H1 (cell line): ENCODE data around the gene PCIF1. TPM values are rescaled to one million over a fixed set of nuclear protein-coding genes. Genes with fewer than 3 reads are reported as not detected.

ENCODE experiments used
- CEBPB ChIP-seq: IDR thresholded peaks from 2 replicates; pipeline ENCODE4 v1.6.1; 2012; ENCODE audit warnings: low read depth, low read length
- CREB1 ChIP-seq: IDR thresholded peaks from 2 replicates; pipeline ENCODE4 v1.6.1; 2012; ENCODE audit warnings: inconsistent platforms
- CTCF ChIP-seq, 3 experiments: IDR thresholded peaks; 1 replicate in 2 of 3; 2 replicates in 1 of 3; pipeline versions ENCODE4 v1.5.1 to v1.6.1; 2011; ENCODE audit warnings: low read length in 3 of 3, mild to moderate bottlenecking in 3 of 3, inconsistent platforms in 2 of 3, low read depth in 1 of 3, moderate library complexity in 1 of 3; ENCODE audit not compliant: insufficient read depth in 1 of 3; ENCODE audit errors: control extremely low read depth in 1 of 3
- KDM1A ChIP-seq: fragments of 200-600, 300-600 bp; sonication (generic); IDR thresholded peaks from 2 replicates; pipeline ENCODE4 v1.7.1; 2016; ENCODE audit warnings: mild to moderate bottlenecking, low read length, borderline replicate concordance
- RAD21 ChIP-seq, 2 experiments: IDR thresholded peaks in 1 of 2; conservative IDR thresholded peaks in 1 of 2; 2 replicates each; pipeline ENCODE4 v1.6.1; 2011; ENCODE audit warnings: low read depth in 2 of 2, low read length in 2 of 2, improper control_type of control experiment in 1 of 2, inconsistent platforms in 1 of 2, mild to moderate bottlenecking in 1 of 2, moderate library complexity in 1 of 2
- SIN3A ChIP-seq, 2 experiments: IDR thresholded peaks in 1 of 2; conservative IDR thresholded peaks in 1 of 2; 2 replicates each; pipeline ENCODE4 v1.6.1; 2011 to 2012; ENCODE audit warnings: low read length in 2 of 2, improper control_type of control experiment in 1 of 2, low read depth in 1 of 2, mild to moderate bottlenecking in 1 of 2
- TAF1 ChIP-seq: IDR thresholded peaks from 2 replicates; pipeline ENCODE4 v1.6.1; 2011; ENCODE audit warnings: mild to moderate bottlenecking, low read depth, low read length
- YY1 ChIP-seq: IDR thresholded peaks from 2 replicates; pipeline ENCODE4 v1.6.1; 2011; ENCODE audit warnings: low read depth, mild to moderate bottlenecking, low read length
- polyA plus RNA-seq, 7 experiments: library from polyadenylated mRNA; depleted of rRNA in 3 of 7; stranded (reverse) in 5 of 7; unstranded in 2 of 7; fragments of >200 nt in 5 of 7; fragments of 200-250 nt in 2 of 7; gene quantifications; 1 replicate in 5 of 7; 2 replicates in 1 of 7; 4 replicates in 1 of 7; pipeline versions ENCODE4 v1.2.1 to v1.2.3, GENCODE V29; 2011 to 2013; ENCODE audit warnings: missing spikeins in 2 of 7, mixed read lengths in 2 of 7
- total RNA-seq: library from RNA; stranded (reverse); fragmentation: NEBNext Ultra II Directional; extraction: Animal tissue kit (Norgen Biotek cat#: 25700); gene quantifications from 2 replicates; pipeline ENCODE4 v1.2.1, GENCODE V29; 2021

Gene PCIF1
- total and polyA plus RNA-seq, 2 of the 8 experiments (the other 6 are each of a cell fraction or from before 2014, with no cell fraction given): 30.3 to 30.6 TPM

- TF ChIP-seq CTCF (IDR thresholded peaks at IDR 0.05; ENCODE audit: control extremely low read depth in 1 of 3, insufficient read depth in 1 of 3, low read depth in 1 of 3, low read length in 3 of 3): no peak
- TF ChIP-seq TAF1: no peak
- TF ChIP-seq SIN3A (conservative IDR thresholded peaks at IDR 0.05 in 1 of 2, IDR thresholded peaks at IDR 0.05 in 1 of 2; ENCODE audit: low read depth in 1 of 2, low read length in 2 of 2): no peak
- TF ChIP-seq KDM1A: no peak
- TF ChIP-seq CREB1: no peak
- TF ChIP-seq YY1: no peak
- TF ChIP-seq RAD21 (IDR thresholded peaks at IDR 0.05 in 1 of 2, conservative IDR thresholded peaks at IDR 0.05 in 1 of 2; ENCODE audit: low read depth in 2 of 2, low read length in 2 of 2): no peak
- no peak for TF ChIP-seq CEBPB
These were observed 16.2 kb upstream of the PCIF1 start (continued) for GRCh38 chr20:45918182-45918737.
